LNCAP (cell line): ENCODE measurements around the gene CFL1.

Source experiments
- TF ChIP-seq, protein P1 (sequence below): fragments of 450-650 bp; IDR thresholded peaks from 2 replicates; pipeline ENCODE4 v1.5.1; 2017; ENCODE audit warnings: mild to moderate bottlenecking

CFL1 gene

GRCh38 chr11:65857853-65858680, at the start of gene CFL1:
Gene CFL1 (minus strand): TSS chr11:65858180. CDS start chr11:65858099, 81 bp downstream.
- TF ChIP-seq, protein P1, sequence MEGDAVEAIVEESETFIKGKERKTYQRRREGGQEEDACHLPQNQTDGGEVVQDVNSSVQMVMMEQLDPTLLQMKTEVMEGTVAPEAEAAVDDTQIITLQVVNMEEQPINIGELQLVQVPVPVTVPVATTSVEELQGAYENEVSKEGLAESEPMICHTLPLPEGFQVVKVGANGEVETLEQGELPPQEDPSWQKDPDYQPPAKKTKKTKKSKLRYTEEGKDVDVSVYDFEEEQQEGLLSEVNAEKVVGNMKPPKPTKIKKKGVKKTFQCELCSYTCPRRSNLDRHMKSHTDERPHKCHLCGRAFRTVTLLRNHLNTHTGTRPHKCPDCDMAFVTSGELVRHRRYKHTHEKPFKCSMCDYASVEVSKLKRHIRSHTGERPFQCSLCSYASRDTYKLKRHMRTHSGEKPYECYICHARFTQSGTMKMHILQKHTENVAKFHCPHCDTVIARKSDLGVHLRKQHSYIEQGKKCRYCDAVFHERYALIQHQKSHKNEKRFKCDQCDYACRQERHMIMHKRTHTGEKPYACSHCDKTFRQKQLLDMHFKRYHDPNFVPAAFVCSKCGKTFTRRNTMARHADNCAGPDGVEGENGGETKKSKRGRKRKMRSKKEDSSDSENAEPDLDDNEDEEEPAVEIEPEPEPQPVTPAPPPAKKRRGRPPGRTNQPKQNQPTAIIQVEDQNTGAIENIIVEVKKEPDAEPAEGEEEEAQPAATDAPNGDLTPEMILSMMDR = no peak

- TF ChIP-seq, protein P1 = no peak
Observed at GRCh38 chr11:65906602-65907001, 48.6 kb upstream of the CFL1 start.

- TF ChIP-seq, protein P1 = no peak
Observed at GRCh38 chr11:65903715-65904114, 45.7 kb upstream of the CFL1 start.

- TF ChIP-seq, protein P1 = no peak
Observed at GRCh38 chr11:65903068-65903481, 45.1 kb upstream of the CFL1 start.

- TF ChIP-seq, protein P1 = no peak
Observed at GRCh38 chr11:65900899-65901180, 42.9 kb upstream of the CFL1 start.

DNA sequence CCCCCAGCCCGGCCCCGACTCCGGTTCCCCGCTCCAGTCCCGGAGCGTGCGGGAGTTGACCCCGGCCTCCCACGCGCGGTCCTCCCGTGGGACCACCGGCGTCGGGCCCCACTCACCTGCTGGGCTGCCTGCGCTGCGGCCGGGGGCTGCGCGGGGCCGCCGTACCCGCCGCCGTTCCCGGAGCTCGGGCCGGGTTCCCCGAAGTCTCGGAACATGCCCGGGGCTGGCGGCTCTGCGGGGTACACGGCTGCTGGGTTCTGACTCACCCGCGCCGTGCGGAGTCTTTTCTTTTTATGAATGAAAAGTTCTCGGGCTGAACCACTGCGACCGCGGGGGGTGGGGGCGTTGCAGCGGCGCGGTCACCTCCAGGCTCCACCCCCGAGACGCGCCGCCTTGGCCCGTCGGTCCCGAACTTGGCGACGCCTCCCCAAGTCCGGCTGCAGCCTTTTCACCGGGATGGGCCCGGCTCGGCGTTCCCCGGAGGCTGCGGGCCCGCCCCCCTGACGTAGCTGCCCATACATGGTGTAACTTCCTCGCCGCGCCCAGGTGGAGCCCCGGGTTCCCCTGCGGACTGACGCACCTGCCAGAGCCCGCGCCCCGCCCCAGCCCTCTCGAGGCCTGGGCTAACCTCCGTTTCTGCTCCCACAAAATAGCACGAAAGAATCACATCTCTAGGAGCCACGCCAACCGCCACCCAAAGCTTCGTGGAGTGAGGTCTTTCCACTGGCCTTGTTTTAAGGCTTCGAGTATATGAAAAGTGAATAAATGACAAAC, 42.3 kb upstream of the CFL1 start, which contains the start of gene FOSL1:
FOSL1 (minus strand) TSS at position 264 of the 774 bp plus-strand sequence; CDS start at position 215, 49 bp downstream.
- TF ChIP-seq, protein P1 = no peak

- TF ChIP-seq, protein P1 = no peak
Observed at GRCh38 chr11:65899356-65900124, 41.6 kb upstream of the CFL1 start.
